Activated CD8-positive, alpha-beta memory T cell treated with anti-CD3 and anti-CD28 coated beads, Interleukin-2, amount 50 U/mL, for 48 hours (primary cell): ENCODE results near the gene TRAPPC2L.
"Not testable (repeated sequence)": the region's sequence is repeated elsewhere in the genome, so short reads cannot be mapped to it uniquely, and the experiment has no call there.

Experiments
- DNase-seq: peaks from one replicate; pipeline ENCODE4 v3.0.0-alpha.2; 2020

Gene TRAPPC2L

GRCh38 chr16:88894266-88894665, 37.3 kb downstream of the TRAPPC2L start:
- DNase-seq, result not testable (repeated sequence)

- no peak for DNase-seq
Observed at GRCh38 chr16:88894681-88895300, 37.9 kb downstream of the TRAPPC2L start.

GRCh38 chr16:88895335-88895734, 38.4 kb downstream of the TRAPPC2L start:
- DNase-seq, result no peak

- DNase-seq, result no peak
Observed at GRCh38 chr16:88896238-88897070, 39.5 kb downstream of the TRAPPC2L start.

- no peak for DNase-seq
Observed at GRCh38 chr16:88897696-88898425, 40.9 kb downstream of the TRAPPC2L start.

GRCh38 chr16:88899901-88900661, 43.2 kb downstream of the TRAPPC2L start:
- no peak for DNase-seq

- DNase-seq, result no peak
Observed at GRCh38 chr16:88900662-88901052, 43.7 kb downstream of the TRAPPC2L start.

- no peak for DNase-seq
Observed at GRCh38 chr16:88901718-88902337, 44.9 kb downstream of the TRAPPC2L start.

- no peak for DNase-seq
Observed at GRCh38 chr16:88902744-88903143, 45.8 kb downstream of the TRAPPC2L start.

GRCh38 chr16:88903267-88903666, 46.3 kb downstream of the TRAPPC2L start:
- no peak for DNase-seq

- DNase-seq, result no peak
Observed at GRCh38 chr16:88904676-88905365, 47.9 kb downstream of the TRAPPC2L start.

GRCh38 chr16:88905563-88905962, 48.6 kb downstream of the TRAPPC2L start:
- DNase-seq, result peak; percentile 64

- no peak for DNase-seq
Observed at GRCh38 chr16:88906020-88906419, 49.1 kb downstream of the TRAPPC2L start.

GRCh38 chr16:88906535-88907105, 49.7 kb downstream of the TRAPPC2L start:
- no peak for DNase-seq

- no peak for DNase-seq
Observed at GRCh38 chr16:88907768-88908167, 50.8 kb downstream of the TRAPPC2L start.

- DNase-seq, result no peak
Observed at GRCh38 chr16:88908307-88908706, 51.4 kb downstream of the TRAPPC2L start.

- DNase-seq, result no peak
Observed at GRCh38 chr16:88909431-88910210, 52.7 kb downstream of the TRAPPC2L start.

- no peak for DNase-seq
Observed at GRCh38 chr16:88910284-88911135, 53.6 kb downstream of the TRAPPC2L start.

GRCh38 chr16:88911136-88911945, 54.4 kb downstream of the TRAPPC2L start:
- no peak for DNase-seq
